K562 (cell line): ENCODE measurements around the gene ROPN1. TPM values are rescaled to one million over a fixed set of nuclear protein-coding genes. Genes with fewer than 3 reads are reported as not detected.

Experiments used
- ATAC-seq: fragments of 200-7000 bp; cut with Tn5 transposase; 3 replicates; pipeline ENCODE4 v1.9.1; 2020; ENCODE audit warnings: moderate library complexity
- BruUV-seq: library from RNA; stranded (reverse); fragments of 400-500 nt; replicated peaks from 2 replicates; lab custom pipeline; 2021; lab: Mats Ljungman, UMichigan
- CTCF ChIA-PET: fragments of 300-600 bp; formaldehyde crosslinking; extraction: SDS; loops from one replicate; lab custom pipeline; 2021; ENCODE audit warnings: low intra/inter-chr PET ratio; lab: Yijun Ruan, JAX
- POLR2A ChIA-PET: fragments of 300-600, 350-650 bp; sonication (Branson Sonifier 250); formaldehyde crosslinking; extraction: SDS; loops from one replicate; lab custom pipeline; 2021; ENCODE audit warnings: antibody characterized with exemption, inconsistent platforms; lab: Yijun Ruan, JAX
- DNase-seq, 4 experiments: peaks; one replicate each; pipeline versions ENCODE4 v3.0.0 to v3.0.0-alpha.2; 2011 to 2018; ENCODE audit warnings: low spot score in 3 of 4, mixed read lengths in 3 of 4; ENCODE audit errors: extremely low read depth in 1 of 4
- FAIRE-seq: peaks from 2 replicates; lab custom pipeline; 2011; peaks lifted over from hg19 to GRCh38; lab: Jason Lieb, UNC
- H2AFZ ChIP-seq: 2 replicates; pipeline ENCODE4 v1.6.0; 2011; ENCODE audit warnings: low read depth, low read length, control low read depth, inconsistent platforms
- H3K27ac ChIP-seq: fragments of 200-600 bp; 3 replicates; pipeline ENCODE4 v1.8.0; 2011; ENCODE audit warnings: low read depth, mild to moderate bottlenecking, control low read depth, inconsistent platforms, low read length, moderate library complexity, mixed read lengths; ENCODE audit errors: extremely low read depth
- H3K27me3 ChIP-seq, 2 experiments: fragments of 300-600 bp in 1 of 2; 2 replicates in 1 of 2; 3 replicates in 1 of 2; pipeline versions ENCODE4 v1.6.0 to v1.8.0; 2011; ENCODE audit warnings: inconsistent platforms in 2 of 2, low read length in 2 of 2, mild to moderate bottlenecking in 1 of 2, mixed read lengths in 1 of 2, moderate library complexity in 1 of 2; ENCODE audit not compliant: control insufficient read depth in 2 of 2, insufficient read depth in 2 of 2
- H3K36me3 ChIP-seq: fragments of 300-600 bp; 3 replicates; pipeline ENCODE4 v1.8.0; 2011; ENCODE audit warnings: mild to moderate bottlenecking, low read length, inconsistent platforms; ENCODE audit not compliant: control insufficient read depth, insufficient read depth
- H3K4me1 ChIP-seq, 2 experiments: fragments of 200-600 bp in 1 of 2; replicated peaks in 1 of 2; 2 replicates in 1 of 2; 3 replicates in 1 of 2; pipeline versions ENCODE4 v1.5.1 to v1.8.0; 2011; ENCODE audit warnings: inconsistent platforms in 2 of 2, low read length in 2 of 2, mild to moderate bottlenecking in 1 of 2, mixed read lengths in 1 of 2, moderate library complexity in 1 of 2; ENCODE audit not compliant: control insufficient read depth in 2 of 2, insufficient read depth in 2 of 2
- H3K4me2 ChIP-seq: 2 replicates; pipeline ENCODE4 v1.6.1; 2011; ENCODE audit warnings: low read length, control low read depth, inconsistent platforms, mixed read lengths; ENCODE audit not compliant: insufficient read depth
- H3K4me3 ChIP-seq: fragments of 200-600 bp; sonication (generic), shearing (Covaris generic); 2 replicates; pipeline ENCODE4 v1.5.1; 2016; ENCODE audit warnings: control low read depth, inconsistent platforms
- H3K79me2 ChIP-seq: fragments of 200-600 bp; 3 replicates; pipeline ENCODE4 v1.8.0; 2011; ENCODE audit warnings: low read length, inconsistent platforms; ENCODE audit not compliant: control insufficient read depth, insufficient read depth
- H3K9ac ChIP-seq, 2 experiments: 2 replicates each; pipeline versions ENCODE4 v1.6.0 to v1.6.1; 2011; ENCODE audit warnings: low read depth in 2 of 2, low read length in 2 of 2, control low read depth in 1 of 2, inconsistent platforms in 1 of 2, mild to moderate bottlenecking in 1 of 2, mixed read lengths in 1 of 2; ENCODE audit not compliant: insufficient read depth in 1 of 2
- H3K9me1 ChIP-seq: one replicate; pipeline ENCODE4 v1.6.0; 2011; ENCODE audit warnings: inconsistent platforms, mild to moderate bottlenecking, low read length, moderate library complexity; ENCODE audit not compliant: control insufficient read depth, insufficient read depth
- H3K9me3 ChIP-seq: replicated peaks from 2 replicates; pipeline ENCODE4 v1.5.1; 2011; ENCODE audit warnings: low read depth, low read length, inconsistent platforms; ENCODE audit not compliant: control insufficient read depth, insufficient read depth
- H4K20me1 ChIP-seq: replicated peaks from 2 replicates; pipeline ENCODE4 v1.6.1; 2011; ENCODE audit warnings: low read length, inconsistent platforms, mixed read lengths; ENCODE audit not compliant: control insufficient read depth, insufficient read depth
- CCNT2 ChIP-seq: IDR thresholded peaks from 2 replicates; pipeline ENCODE4 v1.6.1; 2011; ENCODE audit warnings: borderline replicate concordance, low read depth, mild to moderate bottlenecking, moderate library complexity, mixed read lengths, low read length; ENCODE audit not compliant: insufficient read length; ENCODE audit errors: extremely low read depth
- CEBPB ChIP-seq: fragments of 450-650 bp; IDR thresholded peaks from 2 replicates; pipeline ENCODE4 v1.6.1; 2016; ENCODE audit warnings: missing genetic modification characterization, missing compliant biosample characterization
- CTCF ChIP-seq, 3 experiments: IDR thresholded peaks in 2 of 3; conservative IDR thresholded peaks in 1 of 3; 2 replicates each; pipeline ENCODE4 v1.5.1; 2011 to 2012; ENCODE audit warnings: low read length in 3 of 3, mild to moderate bottlenecking in 3 of 3, control low read depth in 2 of 3, improper control_type of control experiment in 1 of 3, inconsistent platforms in 1 of 3, low read depth in 1 of 3, mixed read lengths in 1 of 3, moderate library complexity in 1 of 3; ENCODE audit not compliant: insufficient read depth in 2 of 3
- PCBP1 ChIP-seq: fragments of 200-400 bp; formaldehyde crosslinking; IDR thresholded peaks from 2 replicates; pipeline ENCODE4 v1.6.1; 2018; ENCODE audit warnings: mild to moderate bottlenecking, low read depth, low read length; ENCODE audit not compliant: poor library complexity, severe bottlenecking
- ZBTB34 ChIP-seq: fragments of 250-450 bp; sonication (Bioruptor Pico); IDR thresholded peaks from 2 replicates; pipeline ENCODE4 v1.8.0; 2021; ENCODE audit warnings: mild to moderate bottlenecking, moderate library complexity
- WGBS: fragments of 100-300 bp; shearing (Covaris generic); methylation state at CpG from one replicate; pipeline ENCODE4 v1.1.6; 2016; ENCODE audit warnings: low coverage, mixed read lengths; ENCODE audit not compliant: insufficient coverage; ENCODE audit errors: missing lambda C conversion rate; 5-methylcytosine and 5-hydroxymethylcytosine counted together
- in situ Hi-C: fragments of 300-500 bp; cut with MboI; formaldehyde crosslinking; loops from 4 replicates; pipeline ENCODE4 v1.15.0; 2018; ENCODE audit warnings: inconsistent platforms, mixed read lengths
- intact Hi-C: fragments of 100-400 bp; cut with micrococcal nuclease; formaldehyde crosslinking; loops from 2 replicates; pipeline ENCODE4 v1.14.2; 2022
- polyA plus RNA-seq, 8 experiments: library from polyadenylated mRNA; depleted of rRNA in 4 of 8; stranded (reverse) in 5 of 8; unstranded in 3 of 8; fragments of >200 nt; fragmentation: Nextera tagmentation in 2 of 8; fragmentation: Illumina TruSeq in 1 of 8; extraction: Ambion mirVana in 2 of 8; extraction: Trizol in 1 of 8; gene quantifications; 2 replicates each; pipeline versions ENCODE4 v1.2.1 to v1.2.3, GENCODE V29; 2011 to 2014; ENCODE audit warnings: inconsistent platforms in 1 of 8, missing spikeins in 1 of 8
- total RNA-seq, 7 experiments: library from RNA; depleted of rRNA in 6 of 7; stranded (reverse); fragments of >200 nt in 6 of 7; fragmentation: Illumina TruSeq in 2 of 7; extraction: Trizol in 2 of 7; gene quantifications; 2 replicates each; pipeline versions ENCODE4 v1.2.1 to v1.2.3, GENCODE V29; 2011 to 2021; ENCODE audit warnings: low replicate concordance in 1 of 7

Gene ROPN1
- total and polyA plus RNA-seq, 9 of the 15 experiments (the other 6 are each of a cell fraction or from before 2014, with no cell fraction given): not detected

GRCh38 chr3:124033360-124034015, 41.6 kb upstream of the ROPN1 start, which contains the start of gene KALRN:
Gene KALRN (plus strand): TSS chr3:124033369.
- no peaks in the 10 kb centered on the region for H3K9me1 ChIP-seq
- H3K36me3 ChIP-seq: no peaks in the 10 kb centered on the region
- H3K27me3 ChIP-seq: peaks cover 0 to 16% of the 10 kb centered on the region in 2 experiments; a peak in 2 of 5 replicates
- no TSS peak for BruUV-seq
- H3K79me2 ChIP-seq: no peaks in the 10 kb centered on the region
- H3K4me3 ChIP-seq: peak within 1 kb of the TSS; percentile 50
- peaks cover 0 to 21% of the 10 kb centered on the region in 2 experiments; a peak in 2 of 5 replicates for H3K4me1 ChIP-seq
- H3K27ac ChIP-seq: no peak within 1 kb of the TSS
- H2AFZ ChIP-seq: peak within 1 kb of the TSS; percentile 70; the same call in 1 of the 2 replicates
- ChIA-PET CTCF (no interaction called here), POLR2A (interaction anchor here (0.7 kb wide), 1 partner anchor 511 kb away, joined by 3 read pairs; no protein-coding TSS in a partner anchor)
- H4K20me1 ChIP-seq: no peaks in the 10 kb centered on the region
- peak; percentile 52 for ATAC-seq
- peak within 1 kb of the TSS in 1 of 2 experiments; percentile 81; a peak in 2 of 4 replicates for H3K9ac ChIP-seq
- no peak for FAIRE-seq
- DNase-seq: peak in 2 of 4 experiments; percentile 20 to 26
- in situ Hi-C loops: no loop called here
- no peaks in the 10 kb centered on the region for H3K9me3 ChIP-seq
- intact Hi-C loops: no loop called here
- no CpG with 5 or more reads among the region's 63 CpGs for WGBS
- TF ChIP-seq CEBPB (tag): no peak
- peak; percentile 51 for TF ChIP-seq PCBP1
- no peak for TF ChIP-seq ZBTB34 (CRISPR knock-in tag)
- TF ChIP-seq CTCF (IDR thresholded peaks at IDR 0.05 in 2 of 3, conservative IDR thresholded peaks at IDR 0.05 in 1 of 3; ENCODE audit: insufficient read depth in 2 of 3, low read depth in 1 of 3, low read length in 3 of 3): 0 out of 6 replicates have a peak, but pooled peaks of 1 of the 3 experiments have one; percentile 3
- no peak for TF ChIP-seq CCNT2
- peak within 1 kb of the TSS; percentile 41 for H3K4me2 ChIP-seq
